VCaP (cell line): Measurements from ENCODE around the gene FRMPD3.

Source experiments
- H3K27ac ChIP-seq: fragments of 450-650 bp; 2 replicates; pipeline ENCODE4 v1.5.1; 2017
- TF ChIP-seq, protein P1 (sequence below): fragments of 450-650 bp; conservative IDR thresholded peaks from 2 replicates; pipeline ENCODE4 v1.5.1; 2017; ENCODE audit warnings: mild to moderate bottlenecking, moderate library complexity

FRMPD3 gene

DNA sequence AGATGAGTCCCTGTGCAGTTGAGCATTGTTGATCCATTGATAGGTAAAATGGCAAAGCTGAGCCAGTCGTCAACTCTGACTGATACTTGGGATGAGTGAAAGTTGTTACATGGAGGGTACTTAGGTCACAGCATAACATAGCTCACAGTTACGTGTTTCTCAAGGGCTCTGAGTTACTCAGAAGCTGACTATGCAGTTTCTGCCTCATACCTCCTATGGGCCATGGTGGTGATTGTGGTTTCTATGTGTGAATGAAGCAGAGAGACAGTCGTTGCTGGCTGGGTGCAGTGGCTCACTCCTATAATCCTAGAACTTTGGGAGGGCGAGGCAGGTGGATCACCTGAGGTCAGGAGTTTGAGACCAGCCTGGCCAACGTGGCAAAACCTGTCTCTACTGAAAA lies 30.8 kb downstream of the FRMPD3 start:
- TF ChIP-seq, protein P1, sequence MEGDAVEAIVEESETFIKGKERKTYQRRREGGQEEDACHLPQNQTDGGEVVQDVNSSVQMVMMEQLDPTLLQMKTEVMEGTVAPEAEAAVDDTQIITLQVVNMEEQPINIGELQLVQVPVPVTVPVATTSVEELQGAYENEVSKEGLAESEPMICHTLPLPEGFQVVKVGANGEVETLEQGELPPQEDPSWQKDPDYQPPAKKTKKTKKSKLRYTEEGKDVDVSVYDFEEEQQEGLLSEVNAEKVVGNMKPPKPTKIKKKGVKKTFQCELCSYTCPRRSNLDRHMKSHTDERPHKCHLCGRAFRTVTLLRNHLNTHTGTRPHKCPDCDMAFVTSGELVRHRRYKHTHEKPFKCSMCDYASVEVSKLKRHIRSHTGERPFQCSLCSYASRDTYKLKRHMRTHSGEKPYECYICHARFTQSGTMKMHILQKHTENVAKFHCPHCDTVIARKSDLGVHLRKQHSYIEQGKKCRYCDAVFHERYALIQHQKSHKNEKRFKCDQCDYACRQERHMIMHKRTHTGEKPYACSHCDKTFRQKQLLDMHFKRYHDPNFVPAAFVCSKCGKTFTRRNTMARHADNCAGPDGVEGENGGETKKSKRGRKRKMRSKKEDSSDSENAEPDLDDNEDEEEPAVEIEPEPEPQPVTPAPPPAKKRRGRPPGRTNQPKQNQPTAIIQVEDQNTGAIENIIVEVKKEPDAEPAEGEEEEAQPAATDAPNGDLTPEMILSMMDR, result no peak
- no peak overlapping the region for H3K27ac ChIP-seq

GRCh38 chrX:107482046-107482445 lies 32.6 kb downstream of the FRMPD3 start:
- H3K27ac ChIP-seq, result no peak overlapping the region
- TF ChIP-seq, protein P1, result no peak

DNA sequence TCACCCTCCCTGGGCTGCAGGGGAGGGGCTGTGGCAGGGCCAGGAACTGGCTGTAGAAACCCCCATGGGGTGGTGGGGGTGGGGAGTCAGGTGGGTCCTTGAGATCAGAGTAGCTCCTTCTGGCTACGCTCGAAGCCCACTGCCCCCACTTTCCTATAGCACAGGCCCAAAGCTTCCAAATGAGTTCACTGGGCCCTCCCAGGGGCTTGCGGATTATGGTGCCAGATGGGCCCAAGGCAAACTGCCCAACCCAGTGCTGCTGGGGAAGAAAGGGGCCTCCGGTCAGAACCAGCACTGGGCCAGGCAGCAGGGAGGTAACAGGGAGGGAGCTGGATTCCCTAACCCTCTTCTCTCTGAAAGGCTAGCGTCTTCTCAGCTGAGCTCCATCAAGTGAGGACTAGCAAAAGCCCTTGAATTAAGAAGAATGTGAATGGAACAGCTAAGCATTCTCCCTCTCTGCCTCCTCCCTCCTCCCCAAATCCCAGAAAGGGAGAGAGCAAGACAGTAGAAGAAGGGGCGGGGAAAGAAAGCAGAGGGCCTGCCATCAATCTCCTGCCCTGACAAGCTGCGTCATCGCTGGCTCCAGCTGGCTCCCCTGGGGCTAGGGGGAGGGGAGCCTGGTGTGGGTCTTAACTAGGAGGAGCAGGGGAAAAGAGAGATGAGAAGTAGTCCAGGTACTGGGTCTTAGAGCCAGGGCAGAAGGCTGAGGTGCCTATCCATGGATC lies 34.7 kb downstream of the FRMPD3 start:
- H3K27ac ChIP-seq, result no peak overlapping the region
- TF ChIP-seq, protein P1, result no peak

DNA sequence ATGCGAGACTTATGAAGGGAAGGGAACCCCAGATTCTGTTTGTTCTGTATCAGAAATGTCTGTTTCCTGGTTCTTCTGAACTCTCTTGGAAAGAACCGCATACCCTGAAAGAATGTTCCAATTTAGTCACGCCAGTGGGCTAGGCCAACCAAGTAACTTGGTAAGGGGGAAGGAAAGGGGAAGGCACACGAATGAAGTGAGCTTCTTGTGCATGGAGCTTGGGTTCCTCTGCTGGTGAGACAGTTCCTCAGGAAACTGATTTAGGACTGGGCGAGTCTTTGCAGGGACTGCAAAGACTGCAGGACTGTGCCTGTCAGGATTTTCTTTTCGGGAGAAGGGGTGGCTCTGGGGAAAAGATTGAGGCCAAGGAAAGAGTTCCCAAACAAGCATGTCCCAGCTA lies 35.6 kb downstream of the FRMPD3 start:
- TF ChIP-seq, protein P1, result no peak
- H3K27ac ChIP-seq, result no peak overlapping the region

GRCh38 chrX:107493141-107493540 lies 43.7 kb downstream of the FRMPD3 start:
- TF ChIP-seq, protein P1, result no peak
- peak overlapping the region; percentile 15; the same call in 1 of the 2 replicates for H3K27ac ChIP-seq

- TF ChIP-seq, protein P1, result no peak
Observed at GRCh38 chrX:107496786-107497185, 47.3 kb downstream of the FRMPD3 start.

More at GRCh38 chrX:107496786-107497185, 47.3 kb downstream of the FRMPD3 start:
- no peak overlapping the region for H3K27ac ChIP-seq
